PFSK-1 (cell line): ENCODE results near the gene GAL3ST2.

Experiments used
- POLR2AphosphoS5 ChIP-seq: IDR thresholded peaks from 2 replicates; pipeline ENCODE4 v1.6.1; 2012; ENCODE audit warnings: low read depth, mild to moderate bottlenecking, control low read depth, low read length, moderate library complexity
- SIN3A ChIP-seq: IDR thresholded peaks from 2 replicates; pipeline ENCODE4 v1.6.1; 2012; ENCODE audit warnings: mild to moderate bottlenecking, low read length, moderate library complexity, borderline replicate concordance; ENCODE audit not compliant: insufficient read depth
- TAF1 ChIP-seq: IDR thresholded peaks from 2 replicates; pipeline ENCODE4 v1.6.1; 2012; ENCODE audit warnings: low read length, control low read depth, borderline replicate concordance; ENCODE audit not compliant: insufficient read depth
- TF ChIP-seq, protein P1 (sequence below), 2 experiments: IDR thresholded peaks; 2 replicates each; pipeline versions ENCODE4 v1.6.1 to v1.8.0; 2011 to 2012; ENCODE audit warnings: low read depth in 2 of 2, low read length in 2 of 2, control low read depth in 1 of 2, inconsistent platforms in 1 of 2, mild to moderate bottlenecking in 1 of 2, moderate library complexity in 1 of 2; ENCODE audit not compliant: insufficient read depth in 1 of 2

- TF ChIP-seq, protein P1, sequence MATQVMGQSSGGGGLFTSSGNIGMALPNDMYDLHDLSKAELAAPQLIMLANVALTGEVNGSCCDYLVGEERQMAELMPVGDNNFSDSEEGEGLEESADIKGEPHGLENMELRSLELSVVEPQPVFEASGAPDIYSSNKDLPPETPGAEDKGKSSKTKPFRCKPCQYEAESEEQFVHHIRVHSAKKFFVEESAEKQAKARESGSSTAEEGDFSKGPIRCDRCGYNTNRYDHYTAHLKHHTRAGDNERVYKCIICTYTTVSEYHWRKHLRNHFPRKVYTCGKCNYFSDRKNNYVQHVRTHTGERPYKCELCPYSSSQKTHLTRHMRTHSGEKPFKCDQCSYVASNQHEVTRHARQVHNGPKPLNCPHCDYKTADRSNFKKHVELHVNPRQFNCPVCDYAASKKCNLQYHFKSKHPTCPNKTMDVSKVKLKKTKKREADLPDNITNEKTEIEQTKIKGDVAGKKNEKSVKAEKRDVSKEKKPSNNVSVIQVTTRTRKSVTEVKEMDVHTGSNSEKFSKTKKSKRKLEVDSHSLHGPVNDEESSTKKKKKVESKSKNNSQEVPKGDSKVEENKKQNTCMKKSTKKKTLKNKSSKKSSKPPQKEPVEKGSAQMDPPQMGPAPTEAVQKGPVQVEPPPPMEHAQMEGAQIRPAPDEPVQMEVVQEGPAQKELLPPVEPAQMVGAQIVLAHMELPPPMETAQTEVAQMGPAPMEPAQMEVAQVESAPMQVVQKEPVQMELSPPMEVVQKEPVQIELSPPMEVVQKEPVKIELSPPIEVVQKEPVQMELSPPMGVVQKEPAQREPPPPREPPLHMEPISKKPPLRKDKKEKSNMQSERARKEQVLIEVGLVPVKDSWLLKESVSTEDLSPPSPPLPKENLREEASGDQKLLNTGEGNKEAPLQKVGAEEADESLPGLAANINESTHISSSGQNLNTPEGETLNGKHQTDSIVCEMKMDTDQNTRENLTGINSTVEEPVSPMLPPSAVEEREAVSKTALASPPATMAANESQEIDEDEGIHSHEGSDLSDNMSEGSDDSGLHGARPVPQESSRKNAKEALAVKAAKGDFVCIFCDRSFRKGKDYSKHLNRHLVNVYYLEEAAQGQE (IDR thresholded peaks at IDR 0.05; ENCODE audit: insufficient read depth in 1 of 2, low read depth in 2 of 2, low read length in 2 of 2), result no peak
- TF ChIP-seq POLR2AphosphoS5 (no peak), SIN3A (no peak), TAF1 (no peak)
These were observed 9.0 kb upstream of the GAL3ST2 start for GRCh38 chr2:241767464-241768250.
